Left ventricle myocardium superior (tissue), 1 donor: ENCODE results near the gene FOXK2. TPM values are rescaled to one million over a fixed set of nuclear protein-coding genes. Genes with fewer than 3 reads are reported as not detected.

ENCODE experiments used
- ATAC-seq: fragments of 200-7000 bp; cut with Tn5 transposase; one replicate; pipeline ENCODE4 v1.9.1; 2020; ENCODE audit warnings: mild to moderate bottlenecking, moderate library complexity
- DNase-seq: peaks from one replicate; pipeline ENCODE4 v3.0.0-alpha.2; 2020
- intact Hi-C: fragments of 100-400 bp; cut with micrococcal nuclease; formaldehyde crosslinking; loops from one replicate; pipeline ENCODE4 v1.11.0; 2022
- long read RNA-seq: library from polyadenylated mRNA; unstranded; transcript quantifications from one replicate; pipeline ENCODE4 v2.0.0, GENCODE V29; 2021
- total RNA-seq: library from RNA; stranded (reverse); fragmentation: NEBNext Ultra II Directional; extraction: Animal tissue kit (Norgen Biotek cat#: 25700); gene quantifications from one replicate; pipeline ENCODE4 v1.2.1, GENCODE V29; 2021
- donor health status: DM: no; HTN: yes; CAD: no; lungs with severe emphysema.

FOXK2 gene
- total RNA-seq, result 41.5 TPM
- long read RNA-seq, full-length matches to known transcripts, result 34 of 60 reads
- long read RNA-seq, partial matches to known transcripts, result 19 of 60 reads
- long read RNA-seq, other reads (novel, unspliced or antisense), result 7 of 60 reads

GRCh38 chr17:82518826-82519810, at the start of gene FOXK2:
TSS of gene FOXK2 (plus strand) at chr17:82519732. CDS start at chr17:82519889, 157 bp downstream.
- peak; percentile 99 for ATAC-seq
- intact Hi-C loops, result no loop called here
- DNase-seq, result peak; percentile 97

- intact Hi-C loops, result no loop called here
- no peak for ATAC-seq
- DNase-seq, result no peak
Observed at GRCh38 chr17:82470065-82470464, 49.5 kb upstream of the FOXK2 start.

DNA sequence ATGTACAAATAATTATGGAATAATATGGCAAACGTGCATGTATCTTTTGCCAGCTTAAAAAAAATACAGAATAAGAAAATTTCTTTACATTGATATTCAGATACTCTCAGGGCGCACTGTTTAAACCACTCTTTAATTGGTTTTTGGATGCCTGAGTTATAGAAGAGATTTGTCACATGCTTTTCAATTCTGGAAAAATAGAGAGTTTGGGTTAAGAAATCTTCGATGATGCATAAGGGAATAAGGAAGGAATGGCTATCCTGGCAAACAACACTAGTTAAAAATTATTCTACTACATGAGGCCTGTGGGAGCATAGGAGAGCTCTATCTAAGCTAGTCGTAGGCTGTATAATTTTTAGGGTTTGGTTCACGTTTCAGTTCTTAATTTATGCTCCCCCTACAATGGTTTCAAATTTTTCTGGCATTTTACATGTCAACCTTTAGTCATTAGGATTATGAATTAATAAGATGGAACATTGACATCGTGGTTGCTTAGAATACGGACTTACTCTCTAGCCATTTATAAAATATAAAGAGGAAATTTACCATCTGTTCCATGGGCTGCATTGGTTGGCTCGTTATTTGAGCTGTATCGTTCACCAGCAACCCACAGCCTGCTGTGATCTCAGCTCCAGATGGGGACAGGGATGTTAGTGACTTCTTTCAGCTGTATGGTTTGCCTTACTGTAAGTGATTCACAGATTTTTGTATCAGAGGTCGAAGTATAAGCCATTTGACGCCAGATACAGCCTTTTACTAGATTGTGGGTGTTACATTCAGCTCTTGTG, 45.1 kb upstream of the FOXK2 start:
- peak; percentile 4 for DNase-seq
- intact Hi-C loops, result no loop called here
- ATAC-seq, result no peak

DNA sequence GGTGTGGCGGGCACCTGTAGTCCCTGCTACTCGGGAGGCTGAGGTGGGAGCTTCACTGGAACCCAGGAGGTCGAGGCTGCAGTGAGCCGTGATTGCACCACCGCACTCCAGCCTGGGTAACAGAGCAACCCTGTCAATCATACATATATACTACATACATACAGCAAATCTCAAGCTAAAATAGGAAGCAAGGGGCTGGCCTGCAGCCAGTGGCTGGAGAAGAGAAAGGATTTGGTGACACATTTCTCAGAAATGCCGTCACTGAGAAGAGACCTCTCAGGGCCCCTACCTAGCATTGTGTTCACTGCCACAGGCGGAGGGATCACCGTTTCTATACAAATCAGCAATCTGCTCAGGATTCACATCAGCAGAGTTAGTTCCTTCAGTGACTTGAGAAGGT, 44.1 kb upstream of the FOXK2 start:
- intact Hi-C loops, result no loop called here
- ATAC-seq (no peak), DNase-seq (peak; percentile 14)

GRCh38 chr17:82477934-82478333, 41.6 kb upstream of the FOXK2 start:
- DNase-seq (no peak), ATAC-seq (no peak)
- intact Hi-C loops, result no loop called here

GRCh38 chr17:82479602-82480001, 39.9 kb upstream of the FOXK2 start:
- ATAC-seq, result no peak
- intact Hi-C loops, result no loop called here
- DNase-seq, result no peak

DNA sequence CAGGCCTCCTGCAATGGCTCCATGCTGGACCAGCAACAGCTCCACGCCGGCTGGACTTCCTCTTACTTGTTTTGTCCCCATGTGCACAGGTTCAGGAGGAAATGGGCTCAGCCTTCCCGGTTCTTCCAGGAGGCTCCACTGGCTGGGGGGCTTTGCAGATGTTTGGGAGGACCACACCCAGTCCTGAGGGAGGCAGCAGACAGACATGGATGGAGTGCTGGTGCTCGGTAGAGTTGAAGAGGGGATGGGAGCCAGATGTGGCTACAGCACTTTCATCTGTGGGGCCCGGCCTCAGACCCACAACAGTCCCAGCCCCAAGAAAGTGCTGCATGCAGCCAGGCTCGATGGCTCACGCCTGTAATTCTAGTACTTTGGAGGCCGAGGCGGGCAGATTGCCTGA, 39.2 kb upstream of the FOXK2 start:
- ATAC-seq, result no peak
- intact Hi-C loops, result no loop called here
- DNase-seq, result no peak

DNA sequence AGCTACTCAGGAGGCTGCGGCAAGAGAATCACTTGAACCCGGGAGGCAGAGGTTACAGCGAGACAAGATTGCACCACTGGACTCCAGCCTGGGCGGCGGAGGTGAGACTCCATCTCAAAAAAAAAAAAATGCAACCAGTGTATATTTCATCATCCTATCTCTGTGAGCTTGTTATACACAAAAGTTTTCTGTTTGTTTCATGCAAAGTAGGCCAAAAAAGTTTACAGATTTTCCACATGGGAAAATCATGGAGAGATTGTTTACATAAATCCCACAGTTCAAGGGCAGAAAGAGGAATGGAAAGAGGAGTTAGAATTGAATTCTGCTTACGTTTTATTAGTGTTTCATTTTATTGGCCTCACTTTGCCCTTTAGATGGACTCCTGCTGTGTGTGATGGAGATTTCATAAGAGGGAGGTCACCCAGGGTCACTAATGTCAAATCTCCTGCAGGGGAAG, 36.3 kb upstream of the FOXK2 start:
- intact Hi-C loops, result no loop called here
- no peak for DNase-seq
- no peak for ATAC-seq

DNA sequence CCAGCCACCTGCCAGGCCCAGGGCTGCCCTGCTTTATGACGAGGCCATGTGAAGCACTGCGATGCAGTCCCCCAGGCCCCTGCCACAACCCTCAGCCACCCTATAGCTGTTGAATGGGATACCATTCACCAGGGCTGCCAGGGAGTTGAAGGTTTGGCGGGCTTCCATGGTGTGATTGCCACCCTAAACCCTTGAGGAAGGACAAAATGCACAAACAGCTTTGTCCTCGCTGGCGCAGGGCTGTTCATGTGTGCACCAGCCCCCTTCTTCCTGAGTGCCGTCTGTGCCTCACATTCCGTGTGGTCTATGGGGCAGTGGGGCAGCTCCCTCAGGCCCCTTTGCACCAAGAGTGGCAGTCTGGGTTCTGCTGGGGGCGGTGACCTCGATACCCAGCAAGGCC, 35.7 kb upstream of the FOXK2 start:
- intact Hi-C loops, result no loop called here
- DNase-seq (no peak), ATAC-seq (peak; percentile 24)

DNA sequence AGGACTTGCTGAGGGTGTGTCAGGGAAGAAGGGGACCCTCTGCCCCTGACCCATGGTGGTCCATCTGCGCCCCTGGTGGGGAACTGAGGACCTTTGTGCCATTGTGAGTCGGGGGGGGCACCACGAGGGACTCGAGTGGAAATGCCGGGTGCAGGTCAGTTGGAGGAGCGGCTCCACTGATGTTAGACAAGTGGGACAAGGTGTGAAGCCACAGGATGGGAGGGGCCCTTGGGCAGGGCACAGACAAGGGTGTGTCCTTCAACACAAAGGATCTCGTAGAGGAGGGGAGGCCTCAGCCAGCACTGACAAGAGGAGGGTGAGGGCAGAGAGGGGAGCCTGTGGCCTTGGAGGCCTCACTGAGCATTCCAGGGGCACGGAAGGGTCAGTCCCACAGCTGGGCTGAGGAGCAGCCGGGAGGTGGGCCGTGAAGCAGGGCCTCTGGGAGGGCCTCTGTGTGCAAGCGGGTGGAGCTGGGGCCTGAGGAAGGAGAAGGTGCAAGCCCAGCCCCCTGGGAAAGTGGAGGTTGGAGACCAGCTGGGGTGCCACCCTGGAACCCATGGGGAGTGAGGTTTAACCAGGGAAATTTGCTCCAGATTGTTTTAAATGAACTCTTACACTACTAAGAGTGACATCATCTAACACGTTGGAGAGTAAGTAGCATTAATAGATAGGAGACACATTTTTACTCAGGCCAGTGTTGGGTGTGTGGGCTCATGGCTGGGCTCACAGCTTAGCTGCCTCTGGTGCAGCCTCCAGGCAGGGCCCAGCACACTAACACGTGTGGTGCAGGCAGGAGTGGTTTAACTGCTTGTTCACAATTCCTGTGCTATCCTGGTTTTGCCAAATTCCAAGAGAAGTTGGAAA, 33.1 kb upstream of the FOXK2 start:
- no peak for DNase-seq
- no peak for ATAC-seq
- intact Hi-C loops, result no loop called here

- ATAC-seq (peak; percentile 74), DNase-seq (peak; percentile 69)
- intact Hi-C loops, result no loop called here
Observed at GRCh38 chr17:82487910-82488309, 31.6 kb upstream of the FOXK2 start.

DNA sequence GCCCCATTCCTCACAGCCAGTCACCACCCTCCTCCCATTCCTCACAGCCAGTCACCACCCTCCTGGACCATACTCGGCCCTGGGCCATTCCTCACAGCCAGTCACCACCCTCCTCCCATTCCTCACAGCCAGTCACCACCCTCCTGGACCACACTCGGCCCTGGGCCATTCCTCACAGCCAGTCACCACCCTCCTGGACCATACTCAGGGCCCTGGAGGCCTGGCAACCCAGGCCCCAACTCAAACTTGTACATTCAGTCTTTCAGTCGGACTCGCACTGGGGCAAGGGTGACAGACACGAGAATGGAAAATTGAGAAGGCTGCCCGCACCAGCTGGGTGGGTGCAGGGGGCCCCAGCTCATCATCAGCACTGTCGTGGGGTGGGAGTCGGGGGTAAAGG, 30.4 kb upstream of the FOXK2 start:
- ATAC-seq (peak; percentile 95), DNase-seq (peak; percentile 84)
- intact Hi-C loops, result no loop called here

DNA sequence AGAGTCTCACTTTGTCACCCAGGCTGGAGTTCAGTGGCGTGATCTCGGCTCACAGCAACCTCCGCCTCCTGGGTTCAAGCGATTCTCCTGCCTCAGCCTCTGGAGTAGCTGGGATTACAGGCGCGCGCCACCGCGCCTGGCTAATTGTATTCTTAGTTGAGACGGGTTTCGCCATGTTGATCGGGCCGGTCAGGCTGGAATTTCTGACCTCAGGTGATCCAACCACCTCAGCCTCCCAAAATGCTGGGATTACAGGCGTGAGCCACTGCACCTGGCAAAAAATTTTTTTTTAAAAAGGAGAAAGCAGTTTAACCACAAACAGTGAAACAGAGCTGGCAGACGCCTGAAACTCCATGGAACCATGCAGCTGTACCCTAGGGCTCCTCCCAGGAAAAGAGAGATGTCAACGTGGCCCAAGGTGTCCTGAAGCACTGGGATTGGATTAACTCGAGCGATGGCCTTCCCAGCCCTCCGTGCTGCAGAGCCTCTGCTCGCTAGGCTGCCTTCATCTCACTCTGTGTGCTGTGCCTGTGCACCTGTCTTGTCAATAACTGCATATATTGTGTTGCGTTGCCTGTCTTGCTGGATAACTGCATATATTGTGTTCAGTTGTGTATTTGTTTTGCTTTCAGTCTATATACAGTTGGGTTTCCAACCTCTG, 29.6 kb upstream of the FOXK2 start:
- no peak for ATAC-seq
- intact Hi-C loops, result no loop called here
- no peak for DNase-seq

DNA sequence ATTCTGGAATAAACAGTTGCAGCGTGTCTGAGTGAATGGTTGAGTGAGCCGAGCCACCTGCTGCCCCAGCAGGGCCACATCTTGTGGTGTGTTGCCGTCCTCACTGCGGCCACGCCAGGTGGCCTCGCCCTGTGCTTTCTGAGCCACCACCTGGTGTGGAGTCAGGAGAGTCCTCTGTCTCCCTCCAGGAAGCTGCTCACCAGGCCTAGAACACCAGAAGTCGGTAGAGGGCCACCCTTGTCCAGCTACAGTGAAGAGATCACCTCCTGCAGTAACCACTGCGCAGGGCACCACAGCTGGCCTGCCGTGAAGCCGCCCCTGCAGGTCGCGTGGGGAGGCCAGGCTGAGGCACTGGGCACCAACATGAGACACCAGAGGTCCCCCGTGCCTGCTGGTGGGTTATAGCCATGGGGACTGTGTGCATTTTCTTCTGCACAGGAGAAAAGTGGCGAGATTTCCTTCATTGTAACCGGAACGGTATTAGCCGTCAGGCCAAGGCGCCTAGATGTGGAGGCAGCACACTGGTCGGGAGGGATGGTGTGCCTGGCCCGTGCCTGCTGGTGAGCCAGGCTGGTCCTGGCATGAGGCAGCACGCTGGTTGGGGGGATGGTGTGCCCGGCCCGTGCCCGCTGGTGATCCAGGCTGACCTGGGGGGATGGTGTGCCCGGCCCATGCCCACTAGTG, 28.9 kb upstream of the FOXK2 start:
- no peak for DNase-seq
- intact Hi-C loops, result no loop called here
- ATAC-seq, result no peak

- intact Hi-C loops, result no loop called here
- ATAC-seq, result no peak
- DNase-seq, result no peak
Observed at GRCh38 chr17:82491196-82491530, 28.4 kb upstream of the FOXK2 start.

- no peak for ATAC-seq
- DNase-seq, result no peak
- intact Hi-C loops, result no loop called here
Observed at GRCh38 chr17:82491533-82491932, 28.0 kb upstream of the FOXK2 start.

DNA sequence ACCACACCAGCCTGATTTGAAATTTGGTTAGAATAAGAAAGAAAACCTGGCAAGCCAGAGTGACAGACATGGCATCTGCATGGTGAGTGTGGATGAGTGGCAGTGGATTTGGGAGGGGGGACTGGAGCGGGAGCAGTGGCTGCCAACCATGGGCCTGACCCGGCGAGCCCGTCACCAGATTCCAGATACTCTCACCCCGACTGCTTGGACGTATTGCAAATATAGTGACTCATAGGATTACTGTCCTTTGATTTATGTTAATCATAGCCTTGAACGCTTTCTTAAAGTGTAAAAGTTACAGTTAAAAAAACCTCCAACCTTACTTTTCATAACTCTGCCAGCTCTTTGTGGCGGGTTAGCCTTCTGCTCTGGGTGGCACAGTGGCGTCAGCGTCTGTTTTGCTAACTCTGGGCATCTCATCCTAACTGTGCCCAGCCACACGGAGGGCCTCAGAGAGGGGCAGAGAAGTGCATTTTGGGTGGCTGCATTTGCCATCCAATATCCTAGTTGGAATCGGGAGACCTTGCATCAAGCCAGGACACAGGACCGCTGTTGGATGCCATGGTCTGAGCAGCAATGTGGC, 26.8 kb upstream of the FOXK2 start:
- intact Hi-C loops, result no loop called here
- ATAC-seq (no peak), DNase-seq (no peak)
